Measurements from ENCODE around the gene USP17L28.
"Not testable (repeated sequence)": the region's sequence is repeated elsewhere in the genome, so short reads cannot be mapped to it uniquely, and the experiment has no call there.

USP17L28 gene, protein sequence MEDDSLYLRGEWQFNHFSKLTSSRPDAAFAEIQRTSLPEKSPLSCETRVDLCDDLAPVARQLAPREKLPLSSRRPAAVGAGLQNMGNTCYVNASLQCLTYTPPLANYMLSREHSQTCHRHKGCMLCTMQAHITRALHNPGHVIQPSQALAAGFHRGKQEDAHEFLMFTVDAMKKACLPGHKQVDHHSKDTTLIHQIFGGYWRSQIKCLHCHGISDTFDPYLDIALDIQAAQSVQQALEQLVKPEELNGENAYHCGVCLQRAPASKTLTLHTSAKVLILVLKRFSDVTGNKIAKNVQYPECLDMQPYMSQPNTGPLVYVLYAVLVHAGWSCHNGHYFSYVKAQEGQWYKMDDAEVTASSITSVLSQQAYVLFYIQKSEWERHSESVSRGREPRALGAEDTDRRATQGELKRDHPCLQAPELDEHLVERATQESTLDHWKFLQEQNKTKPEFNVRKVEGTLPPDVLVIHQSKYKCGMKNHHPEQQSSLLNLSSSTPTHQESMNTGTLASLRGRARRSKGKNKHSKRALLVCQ

GRCh38 chr4:9348593-9348992 lies at the start of gene USP17L28:
Gene USP17L28, plus strand, starts transcription at chr4:9348893. Its CDS starts 0 bp downstream, at chr4:9348893.
- not testable (repeated sequence) for DNase-seq (ENCODE audit: extremely low spot score, insufficient read length, low read depth); FAIRE-seq

GRCh38 chr4:9324191-9324590 lies 24.5 kb upstream of the USP17L28 start:
- DNase-seq (ENCODE audit: extremely low spot score, insufficient read length, low read depth); FAIRE-seq: not testable (repeated sequence)

DNA sequence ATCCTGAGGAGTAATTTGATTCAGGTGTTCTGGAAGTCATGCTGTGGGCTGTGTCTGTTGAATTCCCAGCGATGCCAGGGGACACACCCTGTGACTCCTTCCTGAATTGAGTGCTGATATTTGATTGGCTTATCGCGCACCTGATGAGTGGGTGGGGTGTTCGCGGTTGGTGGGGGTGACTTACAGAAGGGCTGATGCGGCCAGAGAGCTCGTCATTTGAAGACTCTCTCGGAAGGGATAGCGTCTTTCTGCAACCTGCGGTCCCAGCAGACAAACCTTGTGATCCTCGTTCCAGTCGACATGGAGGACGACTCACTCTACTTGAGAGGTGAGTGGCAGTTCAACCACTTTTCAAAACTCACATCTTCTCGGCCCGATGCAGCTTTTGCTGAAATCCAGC lies 23.8 kb upstream of the USP17L28 start, which contains the start of gene USP17L24:
TSS of gene USP17L24 (plus strand) at position 301 of the 400 bp plus-strand sequence. CDS start at position 301, 0 bp downstream.
- FAIRE-seq: not testable (repeated sequence)

DNA sequence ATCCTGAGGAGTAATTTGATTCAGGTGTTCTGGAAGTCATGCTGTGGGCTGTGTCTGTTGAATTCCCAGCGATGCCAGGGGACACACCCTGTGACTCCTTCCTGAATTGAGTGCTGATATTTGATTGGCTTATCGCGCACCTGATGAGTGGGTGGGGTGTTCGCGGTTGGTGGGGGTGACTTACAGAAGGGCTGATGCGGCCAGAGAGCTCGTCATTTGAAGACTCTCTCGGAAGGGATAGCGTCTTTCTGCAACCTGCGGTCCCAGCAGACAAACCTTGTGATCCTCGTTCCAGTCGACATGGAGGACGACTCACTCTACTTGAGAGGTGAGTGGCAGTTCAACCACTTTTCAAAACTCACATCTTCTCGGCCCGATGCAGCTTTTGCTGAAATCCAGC lies 19.1 kb upstream of the USP17L28 start, which contains the start of gene USP17L25:
TSS of gene USP17L25 (plus strand) at position 301 of the 400 bp plus-strand sequence. CDS start at position 301, 0 bp downstream.
- DNase-seq (ENCODE audit: extremely low spot score, insufficient read length, low read depth); FAIRE-seq: not testable (repeated sequence)

More for the DNA sequence above, 23.8 kb upstream of the USP17L28 start, which contains the start of gene USP17L24:
- not testable (repeated sequence) for DNase-seq (ENCODE audit: extremely low spot score, insufficient read length, low read depth)

DNA sequence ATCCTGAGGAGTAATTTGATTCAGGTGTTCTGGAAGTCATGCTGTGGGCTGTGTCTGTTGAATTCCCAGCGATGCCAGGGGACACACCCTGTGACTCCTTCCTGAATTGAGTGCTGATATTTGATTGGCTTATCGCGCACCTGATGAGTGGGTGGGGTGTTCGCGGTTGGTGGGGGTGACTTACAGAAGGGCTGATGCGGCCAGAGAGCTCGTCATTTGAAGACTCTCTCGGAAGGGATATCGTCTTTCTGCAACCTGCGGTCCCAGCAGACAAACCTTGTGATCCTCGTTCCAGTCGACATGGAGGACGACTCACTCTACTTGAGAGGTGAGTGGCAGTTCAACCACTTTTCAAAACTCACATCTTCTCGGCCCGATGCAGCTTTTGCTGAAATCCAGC lies 14.3 kb upstream of the USP17L28 start, which contains the start of gene USP17L26:
TSS of gene USP17L26 (plus strand) at position 301 of the 400 bp plus-strand sequence. CDS start at position 301, 0 bp downstream.
- FAIRE-seq; DNase-seq (ENCODE audit: extremely low spot score, insufficient read length, low read depth): not testable (repeated sequence)

DNA sequence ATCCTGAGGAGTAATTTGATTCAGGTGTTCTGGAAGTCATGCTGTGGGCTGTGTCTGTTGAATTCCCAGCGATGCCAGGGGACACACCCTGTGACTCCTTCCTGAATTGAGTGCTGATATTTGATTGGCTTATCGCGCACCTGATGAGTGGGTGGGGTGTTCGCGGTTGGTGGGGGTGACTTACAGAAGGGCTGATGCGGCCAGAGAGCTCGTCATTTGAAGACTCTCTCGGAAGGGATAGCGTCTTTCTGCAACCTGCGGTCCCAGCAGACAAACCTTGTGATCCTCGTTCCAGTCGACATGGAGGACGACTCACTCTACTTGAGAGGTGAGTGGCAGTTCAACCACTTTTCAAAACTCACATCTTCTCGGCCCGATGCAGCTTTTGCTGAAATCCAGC lies 9.6 kb upstream of the USP17L28 start, which contains the start of gene USP17L5:
TSS of gene USP17L5 (plus strand) at position 301 of the 400 bp plus-strand sequence. CDS start at position 301, 0 bp downstream.
- not testable (repeated sequence) for DNase-seq (ENCODE audit: extremely low spot score, insufficient read length, low read depth); FAIRE-seq

DNA sequence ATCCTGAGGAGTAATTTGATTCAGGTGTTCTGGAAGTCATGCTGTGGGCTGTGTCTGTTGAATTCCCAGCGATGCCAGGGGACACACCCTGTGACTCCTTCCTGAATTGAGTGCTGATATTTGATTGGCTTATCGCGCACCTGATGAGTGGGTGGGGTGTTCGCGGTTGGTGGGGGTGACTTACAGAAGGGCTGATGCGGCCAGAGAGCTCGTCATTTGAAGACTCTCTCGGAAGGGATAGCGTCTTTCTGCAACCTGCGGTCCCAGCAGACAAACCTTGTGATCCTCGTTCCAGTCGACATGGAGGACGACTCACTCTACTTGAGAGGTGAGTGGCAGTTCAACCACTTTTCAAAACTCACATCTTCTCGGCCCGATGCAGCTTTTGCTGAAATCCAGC lies 4.8 kb upstream of the USP17L28 start, which contains the start of gene USP17L27:
TSS of gene USP17L27 (plus strand) at position 301 of the 400 bp plus-strand sequence. CDS start at position 301, 0 bp downstream.
- not testable (repeated sequence) for FAIRE-seq

DNA sequence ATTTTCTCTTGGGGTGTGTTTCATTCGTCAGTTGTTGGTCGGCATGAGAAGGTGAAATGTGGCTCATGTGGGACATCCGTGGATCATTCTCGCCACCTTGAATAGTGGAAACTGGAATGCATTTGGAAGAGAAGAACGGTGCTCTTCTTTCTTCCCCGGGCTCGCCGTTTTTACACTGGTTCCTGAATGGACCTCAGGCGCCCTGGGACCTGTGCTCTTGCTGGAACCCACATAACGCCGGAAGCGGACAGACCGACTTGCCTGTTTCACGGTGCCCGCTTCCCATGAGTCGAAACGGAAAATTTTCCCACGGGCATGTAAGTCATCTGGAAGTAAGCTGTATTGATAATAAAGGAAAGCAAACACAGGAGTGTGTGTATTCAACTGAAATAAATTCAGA lies 2.2 kb downstream of the USP17L28 start:
- FAIRE-seq; DNase-seq (ENCODE audit: extremely low spot score, insufficient read length, low read depth): not testable (repeated sequence)

More for the DNA sequence above, 4.8 kb upstream of the USP17L28 start, which contains the start of gene USP17L27:
- DNase-seq (ENCODE audit: extremely low spot score, insufficient read length, low read depth): not testable (repeated sequence)

GRCh38 chr4:9353338-9353737 lies 4.6 kb downstream of the USP17L28 start, which contains the start of gene USP17L29:
Gene USP17L29, plus strand, starts transcription at chr4:9353638. Its CDS starts 0 bp downstream, at chr4:9353638.
- not testable (repeated sequence) for FAIRE-seq; DNase-seq (ENCODE audit: extremely low spot score, insufficient read length, low read depth)

DNA sequence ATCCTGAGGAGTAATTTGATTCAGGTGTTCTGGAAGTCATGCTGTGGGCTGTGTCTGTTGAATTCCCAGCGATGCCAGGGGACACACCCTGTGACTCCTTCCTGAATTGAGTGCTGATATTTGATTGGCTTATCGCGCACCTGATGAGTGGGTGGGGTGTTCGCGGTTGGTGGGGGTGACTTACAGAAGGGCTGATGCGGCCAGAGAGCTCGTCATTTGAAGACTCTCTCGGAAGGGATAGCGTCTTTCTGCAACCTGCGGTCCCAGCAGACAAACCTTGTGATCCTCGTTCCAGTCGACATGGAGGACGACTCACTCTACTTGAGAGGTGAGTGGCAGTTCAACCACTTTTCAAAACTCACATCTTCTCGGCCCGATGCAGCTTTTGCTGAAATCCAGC lies 14.1 kb downstream of the USP17L28 start, which contains the start of gene USP17L30:
TSS of gene USP17L30 (plus strand) at position 301 of the 400 bp plus-strand sequence. CDS start at position 301, 0 bp downstream.
- not testable (repeated sequence) for DNase-seq (ENCODE audit: extremely low spot score, insufficient read length, low read depth); FAIRE-seq

GRCh38 chr4:9379881-9380280 lies 31.2 kb downstream of the USP17L28 start:
- not testable (repeated sequence) for FAIRE-seq; DNase-seq (ENCODE audit: extremely low spot score, insufficient read length, low read depth)

DNA sequence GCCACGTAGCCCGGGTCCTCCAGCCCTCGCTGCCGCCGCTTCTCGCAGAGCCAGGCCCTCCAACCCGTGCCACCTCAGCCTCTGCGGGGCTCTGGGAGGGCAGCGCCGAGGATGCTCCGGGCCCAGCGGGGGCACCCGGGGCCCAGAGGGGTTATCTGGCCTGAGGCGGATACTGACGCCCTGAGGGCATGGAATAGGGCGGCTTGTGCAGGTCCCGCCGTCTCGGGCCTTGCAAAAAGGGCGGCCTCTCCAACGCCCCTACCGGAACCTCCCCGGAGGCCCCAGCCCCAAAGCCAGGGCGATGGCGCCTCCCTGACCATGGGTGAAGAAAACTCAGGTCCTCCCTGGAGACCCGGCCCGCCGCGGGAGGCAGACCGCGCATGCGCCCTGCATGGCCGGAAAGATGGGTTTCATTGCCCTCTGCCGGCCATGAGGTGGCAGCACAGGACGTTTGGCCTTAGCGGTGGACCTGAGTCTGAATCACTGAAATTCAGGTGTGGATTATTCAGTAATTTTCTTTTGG lies 32.4 kb downstream of the USP17L28 start:
- not testable (repeated sequence) for DNase-seq (ENCODE audit: extremely low spot score, insufficient read length, low read depth); FAIRE-seq

GRCh38 chr4:9384126-9384525 lies 35.4 kb downstream of the USP17L28 start:
- DNase-seq (ENCODE audit: extremely low spot score, insufficient read length, low read depth): no peak
- no peak for FAIRE-seq

- DNase-seq (ENCODE audit: extremely low spot score, insufficient read length, low read depth); FAIRE-seq: not testable (repeated sequence)
These were observed 40.3 kb downstream of the USP17L28 start for GRCh38 chr4:9389001-9389400.
